Effector CD4-positive, alpha-beta T cell (primary cell): Measurements from ENCODE around the gene OR9Q1. TPM values are rescaled to one million over a fixed set of nuclear protein-coding genes. Genes with fewer than 3 reads are reported as not detected.
"Not testable (repeated sequence)": the region's sequence is repeated elsewhere in the genome, so short reads cannot be mapped to it uniquely, and the experiment has no call there.

Experiments
- DNase-seq: peaks from one replicate; pipeline ENCODE4 v3.0.0-alpha.2; 2020
- total RNA-seq: gene quantifications from one replicate; lab custom pipeline; 2026; lab: John Stamatoyannopoulos, UW

Gene OR9Q1, protein sequence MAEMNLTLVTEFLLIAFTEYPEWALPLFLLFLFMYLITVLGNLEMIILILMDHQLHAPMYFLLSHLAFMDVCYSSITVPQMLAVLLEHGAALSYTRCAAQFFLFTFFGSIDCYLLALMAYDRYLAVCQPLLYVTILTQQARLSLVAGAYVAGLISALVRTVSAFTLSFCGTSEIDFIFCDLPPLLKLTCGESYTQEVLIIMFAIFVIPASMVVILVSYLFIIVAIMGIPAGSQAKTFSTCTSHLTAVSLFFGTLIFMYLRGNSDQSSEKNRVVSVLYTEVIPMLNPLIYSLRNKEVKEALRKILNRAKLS
- total RNA-seq: not detected

DNA sequence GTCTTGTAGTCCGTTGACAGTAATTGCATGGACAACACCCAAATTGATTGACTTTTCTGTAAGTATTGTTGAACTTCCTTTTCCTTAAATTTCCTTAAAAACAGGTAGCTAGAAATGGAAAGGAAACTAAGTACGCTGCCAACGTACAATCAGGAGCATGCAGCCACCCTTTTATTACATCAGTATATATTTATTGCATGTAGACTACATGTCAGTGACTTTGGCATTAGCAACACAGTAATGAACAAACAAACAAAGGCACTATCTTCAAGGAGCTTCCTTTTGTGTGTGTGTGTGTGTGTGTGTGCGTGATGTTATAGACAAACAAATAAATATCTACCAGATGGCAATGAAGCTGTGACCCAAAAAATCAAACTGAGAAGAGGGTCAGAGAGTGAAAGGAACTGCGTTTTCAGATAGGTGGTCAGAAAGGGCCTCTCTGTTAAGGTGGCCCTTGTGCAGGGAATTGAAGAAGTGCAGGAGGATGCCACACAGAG, at the start of gene OR9Q1:
Gene OR9Q1, plus strand, starts transcription at position 447 of the 497 bp plus-strand sequence. CDS start 155,564 bp downstream, outside the sequence.
- no peak for DNase-seq

DNA sequence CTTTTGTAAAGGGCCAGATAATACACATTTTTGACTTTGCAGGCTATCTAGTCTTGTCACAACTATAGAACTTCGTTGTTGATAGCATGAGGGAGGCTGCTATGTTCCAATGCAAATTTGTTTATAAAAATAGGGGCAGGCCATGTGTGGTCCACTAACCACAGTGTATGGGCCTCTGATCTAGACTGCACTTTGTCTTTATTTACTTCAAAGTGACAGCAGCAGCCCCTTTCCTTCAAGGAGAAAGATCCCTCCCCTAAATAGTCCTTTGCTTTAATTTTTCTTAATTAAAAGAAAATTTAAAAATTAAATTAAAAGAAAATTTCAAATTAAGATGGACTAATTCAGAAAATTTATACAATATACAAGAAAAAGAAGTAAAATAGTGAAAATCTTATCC, 49.5 kb upstream of the OR9Q1 start:
- no peak for DNase-seq

DNA sequence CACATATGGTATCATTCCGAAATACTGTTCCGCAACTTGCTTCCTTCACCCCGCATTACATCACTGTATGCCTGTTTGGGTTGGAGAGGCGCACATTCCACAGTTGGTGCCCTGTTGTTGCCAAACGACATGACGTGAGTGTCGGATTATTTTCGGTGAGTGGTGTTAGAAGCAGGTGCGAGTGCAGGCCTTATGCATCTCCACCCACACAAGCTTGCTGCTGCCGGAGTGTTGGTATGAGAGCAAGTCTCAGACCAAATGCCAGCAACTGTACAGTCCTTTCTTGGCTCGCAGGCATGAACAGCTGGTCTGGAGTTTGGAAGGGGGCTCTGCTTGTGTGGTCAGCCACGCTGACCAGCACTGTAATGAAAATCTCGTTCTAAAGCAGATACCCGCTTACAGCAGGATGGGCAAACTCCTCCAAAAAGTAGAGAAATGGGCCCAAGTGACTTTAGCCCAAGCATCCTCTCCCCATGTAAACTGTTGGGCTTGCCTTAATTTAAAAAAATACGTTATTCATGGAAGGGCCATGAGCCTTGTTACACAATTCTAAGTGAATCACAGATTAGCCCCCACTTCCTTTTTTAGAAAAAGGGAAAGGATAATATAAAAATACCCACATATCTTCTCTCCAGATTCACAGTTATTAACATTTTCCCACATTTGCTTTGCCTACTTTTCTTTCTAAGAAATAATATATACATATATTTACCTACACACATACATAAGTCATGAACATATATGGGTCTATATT, 48.7 kb upstream of the OR9Q1 start:
- DNase-seq: no peak

DNA sequence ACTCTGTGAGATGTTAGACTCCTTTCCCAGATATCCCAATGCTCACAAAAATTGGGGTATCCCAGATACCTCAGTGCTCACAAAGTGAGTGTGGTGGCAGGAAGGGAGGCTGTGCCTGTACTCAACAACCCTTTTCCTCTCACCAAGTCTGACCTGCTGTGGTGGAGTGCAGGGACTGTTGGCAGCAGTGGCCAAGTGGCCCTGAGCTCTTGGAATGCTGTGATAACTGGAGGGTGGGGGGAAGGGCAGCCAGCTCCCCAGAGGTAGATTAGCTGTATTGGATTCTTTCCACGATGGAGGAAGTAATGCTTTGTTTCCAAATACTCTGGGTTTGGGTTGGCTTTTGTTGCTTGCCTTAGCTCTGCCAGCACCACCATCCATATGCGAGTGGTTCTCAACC, 46.0 kb upstream of the OR9Q1 start:
- no peak for DNase-seq

DNA sequence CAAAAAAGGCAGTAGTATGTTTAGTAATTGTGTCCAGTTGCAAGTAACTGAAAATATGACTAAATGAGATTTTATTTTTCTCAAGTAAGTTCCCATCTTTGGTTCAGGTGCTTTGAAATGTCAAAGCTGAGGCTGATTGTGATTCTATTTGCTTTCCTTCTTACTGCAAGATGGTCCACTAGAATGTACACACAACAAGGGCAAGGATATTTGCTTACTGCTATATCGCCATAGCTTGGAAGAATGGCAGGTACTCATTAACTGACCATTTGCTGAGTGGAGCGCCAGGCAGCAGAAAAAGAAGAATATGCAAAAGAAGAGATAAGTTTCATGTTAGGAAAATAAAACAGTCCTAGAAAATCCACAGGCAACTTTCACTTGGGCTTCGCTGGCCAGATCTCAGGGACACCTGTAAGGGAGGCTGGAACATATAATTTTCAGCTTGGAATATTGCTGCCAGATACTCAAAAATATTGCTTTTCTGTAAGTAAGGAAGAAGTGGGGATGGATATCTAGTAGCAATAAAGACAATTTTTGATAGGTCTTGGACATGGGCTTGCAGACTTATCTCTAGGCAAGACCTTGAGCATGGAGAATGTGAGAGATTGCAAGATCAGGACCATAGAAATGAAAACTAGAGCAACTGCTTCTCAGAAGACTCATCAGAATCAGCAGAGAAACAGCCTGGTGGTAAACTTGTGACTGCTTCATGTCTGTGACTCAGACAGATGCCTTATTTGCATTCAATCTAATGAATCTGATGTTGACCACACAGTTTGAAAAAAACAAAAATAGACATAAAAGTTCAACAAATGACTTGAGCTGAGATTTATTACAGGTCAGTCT, 44.8 kb upstream of the OR9Q1 start:
- no peak for DNase-seq

DNA sequence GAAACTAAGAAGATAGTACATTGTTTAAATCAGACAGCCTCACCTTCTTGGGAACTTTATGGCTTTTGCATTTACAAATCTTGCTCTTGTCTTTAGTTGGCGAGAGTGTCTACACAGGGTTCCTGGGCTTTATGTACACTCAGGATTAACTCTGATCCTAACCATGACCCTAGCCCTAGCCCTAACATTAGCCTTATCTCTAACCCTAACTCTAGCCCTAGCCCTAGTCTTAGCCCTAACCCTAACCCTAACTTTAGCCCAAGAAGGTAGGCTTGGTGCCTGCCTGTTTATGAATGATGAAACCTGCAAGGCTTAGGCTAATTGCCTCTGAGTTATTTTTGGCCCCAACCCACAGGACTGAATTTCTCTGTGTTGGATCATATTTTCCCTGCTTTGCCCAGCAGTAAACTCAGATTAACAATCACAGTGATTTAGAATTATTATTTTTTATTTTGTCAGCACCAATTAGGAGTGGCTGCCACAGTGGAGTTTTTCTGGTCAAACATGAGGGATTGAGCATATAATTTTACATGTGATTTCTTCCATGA, 44.1 kb upstream of the OR9Q1 start:
- no peak for DNase-seq

DNA sequence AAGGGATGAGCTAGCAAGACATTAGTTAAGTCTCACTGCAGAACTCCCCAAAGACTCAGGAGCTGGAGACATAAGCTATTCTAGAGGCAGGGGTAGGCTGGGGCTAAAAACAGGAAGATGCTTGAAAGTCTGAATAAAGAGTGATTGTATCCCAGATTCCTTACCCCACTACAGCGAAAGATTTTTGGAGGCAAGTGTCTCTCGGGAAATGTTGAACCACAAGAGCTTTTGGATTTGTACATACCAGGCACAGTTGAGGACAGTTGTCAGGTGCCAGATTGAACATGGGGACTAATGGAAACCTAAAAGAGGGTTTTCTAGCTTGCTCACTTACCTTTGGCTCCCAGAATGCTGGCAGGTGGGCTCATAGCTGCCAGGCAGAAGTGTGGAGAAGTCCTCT, 43.5 kb upstream of the OR9Q1 start:
- DNase-seq: no peak

DNA sequence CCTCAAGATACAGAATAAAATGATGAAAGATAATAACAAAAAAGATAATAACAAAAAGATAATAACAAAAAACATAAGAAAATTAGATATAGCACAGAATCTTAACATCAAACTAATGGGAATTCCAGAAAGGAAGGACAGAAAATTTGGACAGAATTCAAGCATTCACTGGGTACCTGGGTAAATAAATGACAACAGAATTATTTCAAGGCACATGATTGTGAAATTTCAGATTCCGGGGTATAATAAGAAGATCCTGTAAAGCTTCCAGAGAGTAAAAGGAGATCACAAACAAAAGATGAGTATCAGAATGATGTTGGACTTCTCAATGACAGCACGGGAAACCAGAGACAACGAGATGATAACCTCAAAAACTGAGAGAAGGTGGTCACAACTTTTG, 42.1 kb upstream of the OR9Q1 start:
- DNase-seq: no peak

DNA sequence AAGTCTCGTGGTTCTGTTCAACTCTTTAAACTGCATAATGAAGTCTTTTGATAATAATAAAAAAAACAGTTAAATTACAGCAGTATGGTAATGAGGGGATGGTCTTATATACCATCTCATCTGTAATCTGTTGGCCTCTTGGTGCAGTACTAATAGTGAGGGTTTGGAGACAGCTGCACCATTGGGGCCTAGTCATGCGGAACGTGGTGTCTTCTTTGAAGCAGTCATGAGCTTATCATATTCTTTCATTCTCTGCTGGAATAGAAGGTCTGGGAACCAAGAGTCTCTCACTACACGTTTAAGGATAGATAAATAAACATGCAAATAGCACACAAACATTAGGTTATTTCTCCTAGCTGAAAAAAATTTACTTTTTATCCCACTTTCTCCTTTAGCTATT, 40.9 kb upstream of the OR9Q1 start:
- no peak for DNase-seq

DNA sequence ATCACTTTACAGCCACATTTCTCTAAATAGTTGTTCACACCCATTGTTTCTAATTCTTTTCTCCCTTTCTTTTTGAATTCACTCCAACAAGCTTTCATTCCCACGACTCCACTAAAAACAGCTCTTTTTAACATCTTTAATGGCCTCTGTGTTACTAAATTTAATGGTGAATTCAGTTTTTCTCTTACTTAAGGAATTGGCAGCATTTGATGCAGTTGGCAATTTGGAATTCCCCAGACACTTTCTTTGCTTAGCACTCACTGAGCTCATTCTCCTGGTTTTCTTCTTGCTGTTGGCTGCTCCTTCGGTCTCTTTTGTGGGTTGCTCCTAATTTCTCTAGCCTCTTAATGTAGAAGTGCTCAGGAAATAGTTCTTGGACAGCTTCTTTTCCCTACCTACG, 40.5 kb upstream of the OR9Q1 start:
- DNase-seq: no peak

DNA sequence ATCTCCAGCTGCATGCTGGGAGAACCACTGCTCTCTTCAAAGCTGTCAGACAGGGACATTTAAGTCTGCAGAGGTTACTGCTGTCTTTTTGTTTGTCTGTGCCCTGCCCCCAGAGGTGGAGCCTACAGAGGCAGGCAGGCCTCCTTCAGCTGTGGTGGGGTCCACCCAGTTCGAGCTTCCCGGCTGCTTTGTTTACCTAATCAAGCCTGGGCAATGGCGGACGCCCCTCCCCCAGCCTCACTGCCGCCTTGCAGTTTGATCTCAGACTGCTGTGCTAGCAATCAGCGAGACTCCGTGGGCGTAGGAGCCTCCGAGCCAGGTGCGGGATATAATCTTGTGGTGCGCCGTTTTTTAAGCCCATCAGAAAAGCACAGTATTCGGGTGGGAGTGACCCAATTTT, 24.2 kb upstream of the OR9Q1 start:
- not testable (repeated sequence) for DNase-seq

DNA sequence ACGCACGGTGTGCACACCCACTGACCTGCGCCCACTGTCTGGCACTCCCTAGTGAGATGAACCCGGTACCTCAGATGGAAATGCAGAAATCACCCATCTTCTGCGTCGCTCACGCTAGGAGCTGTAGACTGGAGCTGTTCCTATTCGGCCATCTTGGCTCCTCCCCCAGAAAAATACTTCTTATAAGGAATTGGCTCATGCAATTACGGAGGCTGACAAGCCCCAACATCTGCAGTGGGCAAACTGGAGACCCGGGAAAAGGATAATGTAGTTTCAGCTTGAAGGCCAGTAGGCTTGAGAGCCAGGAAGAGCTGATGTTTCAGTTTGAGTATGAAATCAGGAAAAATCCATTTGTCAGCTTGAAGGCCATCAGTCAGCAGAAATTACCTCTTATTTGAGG, 23.7 kb upstream of the OR9Q1 start:
- not testable (repeated sequence) for DNase-seq

DNA sequence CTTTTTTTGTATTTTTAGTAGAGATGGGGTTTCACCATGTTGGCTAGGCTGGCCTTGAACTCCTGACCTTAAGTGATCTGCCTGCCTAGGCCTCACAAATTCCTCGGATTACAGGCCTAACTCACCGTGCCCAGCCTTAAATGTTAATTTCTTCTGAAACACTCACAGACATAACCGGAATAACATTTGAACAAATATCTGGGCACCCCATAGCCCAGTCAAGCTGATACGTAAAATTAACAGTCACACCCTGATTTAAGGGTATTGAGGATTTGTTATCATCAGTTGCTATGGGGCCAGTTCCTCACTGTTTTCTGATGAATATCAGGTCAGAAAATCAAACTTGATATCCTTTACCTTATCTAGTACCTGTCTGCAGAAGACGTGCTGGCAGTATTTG, 23.0 kb upstream of the OR9Q1 start:
- DNase-seq: no peak

DNA sequence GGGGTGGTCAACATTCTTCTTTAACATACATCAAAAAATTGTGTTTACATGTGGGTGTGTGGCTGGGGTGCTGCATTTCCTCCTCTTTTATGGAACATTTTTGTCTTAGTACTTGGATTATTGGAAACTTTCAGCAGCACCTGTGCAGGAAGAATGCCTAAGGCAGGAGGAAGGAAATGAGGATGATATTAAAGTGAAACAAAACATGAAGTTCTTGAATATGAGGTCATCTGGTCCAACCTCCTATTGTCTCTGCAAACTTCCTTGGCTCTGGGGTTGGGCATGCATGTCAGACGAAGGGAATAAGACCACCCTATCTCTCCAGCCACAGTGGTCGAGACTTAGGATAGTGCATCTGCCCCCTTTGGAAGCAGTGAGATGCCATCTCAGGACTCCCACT, 20.6 kb upstream of the OR9Q1 start:
- no peak for DNase-seq

DNA sequence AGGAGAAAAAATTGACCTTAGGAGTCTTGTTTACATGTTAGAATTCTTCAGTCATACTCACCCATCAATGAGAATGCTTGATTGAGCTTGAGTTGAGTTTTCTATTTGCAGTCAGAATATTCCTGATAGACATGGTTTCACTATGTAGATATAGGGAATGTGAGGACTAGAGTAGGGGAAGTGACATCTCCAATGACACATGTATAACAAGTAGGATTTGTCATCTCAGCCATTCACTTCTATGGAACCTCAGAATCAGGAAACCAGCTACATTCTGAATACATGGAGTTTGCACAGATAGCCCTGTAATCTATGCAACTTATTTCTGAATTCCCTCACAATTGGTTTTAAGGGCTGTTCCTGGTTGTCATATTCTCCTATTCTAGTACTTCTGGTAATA, 20.1 kb upstream of the OR9Q1 start:
- no peak for DNase-seq

DNA sequence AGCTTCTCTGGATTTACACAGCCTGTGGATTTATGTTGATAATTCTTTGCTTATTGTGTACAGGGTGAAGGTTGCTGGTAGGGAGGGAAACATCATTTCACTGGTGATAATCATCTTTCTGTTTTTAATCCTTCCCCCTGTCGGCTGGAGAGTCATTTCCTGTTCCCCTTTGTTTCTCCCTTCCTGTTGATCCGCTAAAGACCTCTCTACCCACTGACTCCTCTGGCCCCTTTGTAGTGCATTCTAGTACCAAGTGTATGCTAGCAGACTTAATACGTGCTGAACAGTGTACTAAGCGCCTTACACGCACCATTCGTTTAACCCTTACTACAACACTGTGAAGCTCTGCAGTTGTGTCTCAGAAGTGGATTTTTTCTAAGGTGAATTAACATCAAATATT, 19.0 kb upstream of the OR9Q1 start:
- DNase-seq: no peak

DNA sequence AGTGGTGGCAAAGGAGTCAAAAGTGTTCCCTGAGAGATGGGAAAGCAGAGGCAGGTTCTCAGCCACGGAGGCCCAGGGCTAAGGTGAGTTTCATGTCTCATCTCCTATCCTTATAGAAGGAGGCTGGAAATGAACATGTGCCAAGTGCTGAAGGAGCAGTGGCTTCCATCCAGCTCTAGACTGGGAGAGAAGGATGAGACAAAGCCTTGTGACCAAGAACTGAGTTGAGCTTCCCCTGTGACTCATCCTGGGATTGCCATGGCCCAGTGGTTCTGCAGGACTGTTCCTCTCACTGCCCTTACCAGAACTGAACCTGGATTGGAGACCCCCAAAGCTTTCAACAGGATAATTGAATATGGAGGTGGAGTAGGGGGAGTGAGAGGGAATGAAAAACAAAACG, 16.7 kb upstream of the OR9Q1 start:
- no peak for DNase-seq

DNA sequence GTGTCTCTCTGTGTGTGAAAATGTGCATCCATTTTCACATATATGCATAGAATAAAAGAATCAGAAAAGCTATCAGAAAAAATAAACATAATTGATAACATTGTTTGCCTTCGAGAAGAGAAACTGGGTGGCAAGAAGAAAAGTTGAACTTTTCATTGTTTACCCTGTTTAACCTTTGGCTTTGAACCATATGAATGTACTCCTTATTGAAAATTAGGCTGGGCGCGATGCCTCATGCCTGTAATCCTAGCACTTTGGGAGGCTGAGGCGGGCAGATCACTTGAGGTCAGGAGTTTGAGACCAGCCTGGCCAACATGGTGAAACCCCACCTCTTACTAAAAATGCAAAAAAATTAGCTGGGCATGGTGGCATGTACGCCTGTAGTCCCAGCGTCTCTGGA, 11.9 kb upstream of the OR9Q1 start:
- DNase-seq: no peak

DNA sequence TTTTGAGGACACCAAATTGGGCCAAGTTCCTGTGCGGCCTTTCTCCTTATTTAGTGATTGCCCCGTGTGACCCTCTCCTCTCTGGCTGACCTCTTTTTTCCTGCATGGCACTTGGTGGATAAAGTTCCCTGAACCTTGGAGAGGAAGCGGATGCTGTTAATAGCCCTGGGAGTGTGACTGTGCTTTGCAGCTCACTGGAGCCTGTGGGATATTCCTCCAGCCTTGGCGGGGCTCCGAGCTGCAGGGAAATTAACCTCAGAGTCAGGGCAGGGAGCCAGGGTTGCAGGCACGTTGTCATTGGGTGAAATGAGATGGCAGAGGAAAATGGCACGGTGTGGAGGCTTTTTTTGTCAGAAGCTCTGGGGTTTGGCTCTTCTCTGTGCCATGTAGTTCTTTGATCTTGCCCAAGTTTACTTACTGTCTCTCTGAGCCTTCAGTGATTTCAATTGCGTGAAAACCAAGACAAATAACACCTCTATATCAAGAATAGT, 965 bp downstream of the OR9Q1 start:
- no peak for DNase-seq

DNA sequence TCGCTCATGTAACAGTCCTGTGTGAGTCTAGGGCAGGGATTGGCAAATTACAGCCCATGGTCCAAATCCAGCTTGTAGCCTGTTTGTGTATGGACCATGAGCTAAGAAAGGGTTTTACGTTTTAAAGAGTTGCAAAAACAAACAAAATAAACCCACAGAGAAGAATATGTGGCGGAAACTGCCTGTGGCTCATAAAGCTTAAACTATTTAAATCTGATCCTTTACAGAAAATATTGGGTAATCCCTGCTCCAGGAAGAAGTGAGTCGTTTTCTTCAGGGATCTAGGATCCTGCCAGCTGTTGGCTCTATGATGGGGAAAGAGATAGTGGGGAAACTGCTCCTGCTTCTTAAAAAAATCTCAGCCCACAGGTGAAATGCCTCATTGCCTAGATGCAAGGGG, 3.7 kb downstream of the OR9Q1 start:
- no peak for DNase-seq

DNA sequence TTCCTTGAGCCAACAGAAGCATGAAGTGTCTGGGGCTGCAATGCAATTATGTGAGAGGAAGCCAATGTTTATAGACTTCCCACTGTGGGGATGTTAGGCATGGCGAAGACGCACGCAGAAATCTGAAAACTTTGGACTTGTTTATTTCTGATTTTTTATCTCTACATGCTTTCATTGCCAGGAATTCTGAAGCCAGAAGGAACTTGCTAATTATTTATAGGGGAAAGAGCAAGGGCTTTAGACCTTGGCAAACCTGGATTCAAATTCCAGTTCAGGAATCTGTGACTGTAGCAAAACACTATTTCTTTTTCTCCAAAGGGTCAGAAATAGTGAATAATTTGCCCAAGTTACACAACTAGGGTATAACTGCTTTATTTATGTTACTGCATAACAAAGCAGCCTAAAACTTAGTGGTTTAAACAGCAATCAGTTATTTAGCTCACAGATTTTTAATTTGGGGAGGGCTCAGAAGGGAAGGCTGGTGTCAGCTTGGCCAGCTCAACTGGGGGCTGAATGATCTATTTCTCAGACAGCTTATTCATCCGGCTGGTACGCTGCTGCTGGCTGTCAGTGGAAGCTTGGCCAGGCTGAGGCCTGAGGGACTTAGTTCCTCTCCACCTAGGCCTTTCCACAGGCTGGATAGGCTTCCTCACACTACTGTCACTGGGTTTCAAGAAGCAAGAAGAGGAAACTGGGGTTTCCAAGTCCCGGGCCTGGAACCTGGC, 5.2 kb downstream of the OR9Q1 start:
- DNase-seq: no peak

DNA sequence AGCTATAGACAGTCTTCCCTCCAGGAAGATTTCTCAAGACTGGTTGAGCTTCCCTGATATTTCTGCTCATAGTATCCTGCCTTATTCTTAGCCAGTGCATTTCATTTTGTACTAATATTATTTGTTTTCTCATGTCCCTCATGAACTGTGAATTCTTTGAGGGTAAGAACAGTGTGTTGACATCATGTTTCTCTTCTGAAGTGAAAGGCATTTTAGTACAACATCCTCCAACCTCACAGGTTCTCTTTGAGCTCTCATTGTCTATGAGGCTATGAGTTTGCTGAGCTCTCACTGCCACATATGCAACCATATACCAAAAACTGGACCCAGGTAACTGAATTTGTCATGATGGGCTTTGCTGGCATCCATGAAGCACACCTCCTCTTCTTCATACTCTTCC, 7.0 kb downstream of the OR9Q1 start, which contains the start of gene OR6Q1:
Gene OR6Q1, plus strand, starts transcription at position 301 of the 400 bp plus-strand sequence. Its CDS starts 0 bp downstream, at position 301.
- no peak for DNase-seq
